Endodermal cell (in vitro differentiated cells): ENCODE results near the gene HSPE1. TPM values are rescaled to one million over a fixed set of nuclear protein-coding genes. Genes with fewer than 3 reads are reported as not detected.

Experiments used
- DNase-seq: peaks from one replicate; pipeline ENCODE4 v3.0.0-alpha.2; 2017
- H3K27ac ChIP-seq: 2 replicates; pipeline ENCODE4 v1.5.1; 2013; ENCODE audit warnings: mild to moderate bottlenecking, low read depth, low read length, moderate library complexity
- H3K27me3 ChIP-seq: 2 replicates; pipeline ENCODE4 v1.6.1; 2013; ENCODE audit warnings: mild to moderate bottlenecking, low read length, moderate library complexity; ENCODE audit not compliant: insufficient read depth, control insufficient read depth, poor library complexity, severe bottlenecking
- H3K36me3 ChIP-seq: 2 replicates; pipeline ENCODE4 v1.7.0; 2013; ENCODE audit warnings: mild to moderate bottlenecking, low read length, moderate library complexity; ENCODE audit not compliant: control insufficient read depth, insufficient read depth
- H3K4me1 ChIP-seq: one replicate; pipeline ENCODE4 v1.7.0; 2013; ENCODE audit warnings: low read length; ENCODE audit not compliant: control insufficient read depth, insufficient read depth
- H3K4me3 ChIP-seq: 2 replicates; pipeline ENCODE4 v1.5.1; 2013; ENCODE audit warnings: mild to moderate bottlenecking, low read length, moderate library complexity
- H3K9ac ChIP-seq: 2 replicates; pipeline ENCODE4 v1.6.1; 2013; ENCODE audit warnings: mild to moderate bottlenecking, low read length, moderate library complexity; ENCODE audit not compliant: poor library complexity, severe bottlenecking; ENCODE audit errors: extremely low read depth
- H3K9me3 ChIP-seq: 2 replicates; pipeline ENCODE4 v1.6.1; 2013; ENCODE audit warnings: mild to moderate bottlenecking, low read length, moderate library complexity; ENCODE audit not compliant: control insufficient read depth
- H3K27ac Mint-ChIP-seq: 2 replicates; pipeline ENCODE4 v1.8.0; 2020; ENCODE audit warnings: mixed read lengths
- H3K27me3 Mint-ChIP-seq: 2 replicates; pipeline ENCODE4 v1.8.0; 2021; ENCODE audit warnings: mild to moderate bottlenecking, mixed read lengths; ENCODE audit not compliant: insufficient read depth
- H3K36me3 Mint-ChIP-seq: 2 replicates; pipeline ENCODE4 v1.8.0; 2020; ENCODE audit warnings: low read depth, mixed read lengths
- H3K4me1 Mint-ChIP-seq: 2 replicates; pipeline ENCODE4 v1.8.0; 2020; ENCODE audit warnings: mixed read lengths
- H3K4me3 Mint-ChIP-seq: 2 replicates; pipeline ENCODE4 v1.8.0; 2020; ENCODE audit warnings: mild to moderate bottlenecking, moderate library complexity, mixed read lengths
- H3K9me3 Mint-ChIP-seq: 2 replicates; pipeline ENCODE4 v1.8.0; 2020; ENCODE audit warnings: mild to moderate bottlenecking, mixed read lengths
- WGBS, 2 experiments: methylation state at CpG; one replicate each; pipeline versions ENCODE4 v1.1.5 to v1.1.7; 2013; ENCODE audit warnings: missing lambda C conversion rate in 2 of 2, mixed read lengths in 1 of 2; ENCODE audit not compliant: insufficient coverage in 1 of 2, insufficient read length in 1 of 2; 5-methylcytosine and 5-hydroxymethylcytosine counted together
- total RNA-seq, 2 donors: library from RNA; stranded (reverse); fragmentation: NEBNext Ultra II Directional in 1 of 2; extraction: Animal tissue kit (Norgen Biotek cat#: 25700) in 1 of 2; gene quantifications; 2 replicates in 1 of 2; 3 replicates in 1 of 2; pipeline ENCODE4 v1.2.1, GENCODE V29; 2021
- TF ChIP-seq, protein P1 (sequence below): fragments of 200-600 bp; sonication (generic); conservative IDR thresholded peaks from 2 replicates; pipeline ENCODE4 v1.5.0; 2021; ENCODE audit warnings: antibody characterized with exemption, mild to moderate bottlenecking

HSPE1 gene
- total RNA-seq, 2 donors from 2014 or later, result 198 to 218 TPM

GRCh38 chr2:197506658-197507057, 6.5 kb downstream of the HSPE1 start:
- Histone ChIP-seq H3K4me1 (peaks cover 9% of the 10 kb centered on the region), H3K4me3 (no peak overlapping the region), H3K9me3 (no peaks in the 10 kb centered on the region), H3K9ac (no peak overlapping the region), H3K36me3 (peaks cover 39% of the 10 kb centered on the region), H3K27me3 (no peaks in the 10 kb centered on the region), H3K27ac (no peak overlapping the region)
- no peaks in the 10 kb centered on the region for H3K9me3 Mint-ChIP-seq
- no peak overlapping the region for H3K4me3 Mint-ChIP-seq
- H3K4me1 Mint-ChIP-seq, result peaks cover 9% of the 10 kb centered on the region
- WGBS, 2 experiments, result 95 to 100% methylated on average over 1 to 5 of the region's 5 CpGs
- TF ChIP-seq, protein P1, sequence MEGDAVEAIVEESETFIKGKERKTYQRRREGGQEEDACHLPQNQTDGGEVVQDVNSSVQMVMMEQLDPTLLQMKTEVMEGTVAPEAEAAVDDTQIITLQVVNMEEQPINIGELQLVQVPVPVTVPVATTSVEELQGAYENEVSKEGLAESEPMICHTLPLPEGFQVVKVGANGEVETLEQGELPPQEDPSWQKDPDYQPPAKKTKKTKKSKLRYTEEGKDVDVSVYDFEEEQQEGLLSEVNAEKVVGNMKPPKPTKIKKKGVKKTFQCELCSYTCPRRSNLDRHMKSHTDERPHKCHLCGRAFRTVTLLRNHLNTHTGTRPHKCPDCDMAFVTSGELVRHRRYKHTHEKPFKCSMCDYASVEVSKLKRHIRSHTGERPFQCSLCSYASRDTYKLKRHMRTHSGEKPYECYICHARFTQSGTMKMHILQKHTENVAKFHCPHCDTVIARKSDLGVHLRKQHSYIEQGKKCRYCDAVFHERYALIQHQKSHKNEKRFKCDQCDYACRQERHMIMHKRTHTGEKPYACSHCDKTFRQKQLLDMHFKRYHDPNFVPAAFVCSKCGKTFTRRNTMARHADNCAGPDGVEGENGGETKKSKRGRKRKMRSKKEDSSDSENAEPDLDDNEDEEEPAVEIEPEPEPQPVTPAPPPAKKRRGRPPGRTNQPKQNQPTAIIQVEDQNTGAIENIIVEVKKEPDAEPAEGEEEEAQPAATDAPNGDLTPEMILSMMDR, result no peak
- DNase-seq, result no peak
- H3K27me3 Mint-ChIP-seq, result no peaks in the 10 kb centered on the region
- H3K36me3 Mint-ChIP-seq, result peaks cover 35% of the 10 kb centered on the region
- H3K27ac Mint-ChIP-seq, result no peak overlapping the region

GRCh38 chr2:197513915-197514314, 13.7 kb downstream of the HSPE1 start:
- H3K27ac ChIP-seq, result no peak overlapping the region
- no peak overlapping the region for H3K4me3 Mint-ChIP-seq
- TF ChIP-seq, protein P1, result no peak
- no peaks in the 10 kb centered on the region for H3K27me3 ChIP-seq
- peaks cover 23% of the 10 kb centered on the region for H3K4me1 Mint-ChIP-seq
- H3K36me3 Mint-ChIP-seq, result peaks cover 5% of the 10 kb centered on the region
- 77 to 84% methylated on average over 5 of the region's 5 CpGs for WGBS, 2 experiments
- H3K4me1 ChIP-seq, result no peaks in the 10 kb centered on the region
- no peaks in the 10 kb centered on the region for H3K27me3 Mint-ChIP-seq
- H3K36me3 ChIP-seq, result peaks cover 4% of the 10 kb centered on the region
- no peak for DNase-seq
- H3K9me3 ChIP-seq, result no peaks in the 10 kb centered on the region
- peaks cover 3% of the 10 kb centered on the region for H3K9me3 Mint-ChIP-seq
- no peak overlapping the region for H3K9ac ChIP-seq
- H3K27ac Mint-ChIP-seq, result no peak overlapping the region
- H3K4me3 ChIP-seq, result no peak overlapping the region

GRCh38 chr2:197514754-197515153, 14.6 kb downstream of the HSPE1 start:
- no peak for DNase-seq
- Histone ChIP-seq H3K9me3 (no peaks in the 10 kb centered on the region), H3K27me3 (no peaks in the 10 kb centered on the region), H3K36me3 (peaks cover 4% of the 10 kb centered on the region), H3K4me1 (no peaks in the 10 kb centered on the region), H3K9ac (no peak overlapping the region), H3K27ac (no peak overlapping the region), H3K4me3 (peak overlapping the region; percentile 93)
- Mint-ChIP-seq H3K4me1 (peaks cover 23% of the 10 kb centered on the region), H3K4me3 (peak overlapping the region; percentile 84), H3K27me3 (no peaks in the 10 kb centered on the region), H3K36me3 (peaks cover 13% of the 10 kb centered on the region), H3K27ac (peak overlapping the region; percentile 97), H3K9me3 (peaks cover 5% of the 10 kb centered on the region)
- TF ChIP-seq, protein P1, result no peak
- 81 to 85% methylated on average over 2 to 3 of the region's 3 CpGs for WGBS, 2 experiments
